HG02943 (cell line): Measurements from ENCODE around the gene CAMK1G.

Experiments
- ATAC-seq: cut with Tn5 transposase; IDR thresholded peaks from one replicate; pipeline ENCODE4 v1.9.1; 2021; ENCODE audit warnings: mild to moderate bottlenecking, low read depth, moderate library complexity; ENCODE audit not compliant: unreplicated experiment

The CAMK1G gene

DNA sequence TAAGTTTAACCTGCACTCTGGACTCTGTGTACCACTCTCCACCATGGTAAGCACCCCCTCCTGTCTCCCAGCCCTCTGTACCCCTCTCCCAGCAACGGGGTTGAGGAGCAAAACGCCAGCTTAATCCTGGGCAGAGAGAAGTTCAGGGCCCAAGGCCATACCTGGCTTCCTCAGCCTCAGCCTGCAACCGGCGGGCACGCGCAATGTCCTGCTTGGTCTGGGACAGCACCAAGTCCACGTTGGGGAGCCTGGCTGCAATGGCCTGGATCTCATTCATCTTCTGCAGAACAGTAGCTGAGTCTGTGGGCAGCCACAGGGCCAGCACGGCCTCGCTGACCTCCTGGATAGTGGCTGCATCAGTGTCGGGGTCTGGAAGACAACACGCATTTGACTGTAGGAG is 34.8 kb downstream of the CAMK1G start:
- no peak for ATAC-seq

GRCh38 chr1:209618756-209619420 is 35.4 kb downstream of the CAMK1G start:
- ATAC-seq: no peak

DNA sequence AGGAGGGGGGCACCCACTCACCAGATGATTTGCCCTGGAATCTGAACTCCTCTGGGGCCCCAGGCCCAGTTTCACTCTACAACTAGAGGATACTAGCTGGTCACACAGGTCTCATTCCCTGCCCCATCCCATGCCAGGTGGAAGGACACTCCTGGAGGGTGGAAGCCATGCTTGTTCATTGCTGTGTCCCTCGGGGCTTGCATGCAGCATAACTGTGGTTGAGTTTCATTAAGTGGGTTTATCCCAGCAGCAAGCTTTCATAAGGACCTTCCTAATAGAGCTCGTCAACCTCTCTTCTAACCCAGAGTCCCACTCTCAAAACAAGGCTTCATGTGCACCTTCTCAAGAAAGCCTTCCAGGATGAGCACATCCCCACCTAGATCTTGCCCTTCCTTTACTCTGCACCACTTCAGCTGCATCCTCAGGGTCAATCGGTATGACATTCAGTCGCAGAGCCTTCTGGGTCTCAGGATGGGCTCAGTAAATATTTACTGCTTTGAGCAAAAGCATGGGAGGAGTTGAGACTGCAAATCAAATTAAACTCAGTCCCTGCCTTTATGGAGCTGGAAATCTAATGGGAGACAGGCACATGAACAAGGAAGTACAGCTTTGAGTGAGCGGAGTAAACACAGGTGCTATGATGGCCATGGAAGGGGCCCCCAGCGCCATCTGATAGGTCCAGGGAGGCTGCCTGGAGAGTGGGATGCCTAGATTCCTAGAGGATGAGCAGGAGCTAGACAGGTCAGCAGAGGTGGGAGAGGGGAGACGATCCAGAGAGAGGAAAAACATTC is 36.4 kb downstream of the CAMK1G start:
- ATAC-seq: no peak

GRCh38 chr1:209620487-209620884 is 37.0 kb downstream of the CAMK1G start:
- ATAC-seq: no peak

DNA sequence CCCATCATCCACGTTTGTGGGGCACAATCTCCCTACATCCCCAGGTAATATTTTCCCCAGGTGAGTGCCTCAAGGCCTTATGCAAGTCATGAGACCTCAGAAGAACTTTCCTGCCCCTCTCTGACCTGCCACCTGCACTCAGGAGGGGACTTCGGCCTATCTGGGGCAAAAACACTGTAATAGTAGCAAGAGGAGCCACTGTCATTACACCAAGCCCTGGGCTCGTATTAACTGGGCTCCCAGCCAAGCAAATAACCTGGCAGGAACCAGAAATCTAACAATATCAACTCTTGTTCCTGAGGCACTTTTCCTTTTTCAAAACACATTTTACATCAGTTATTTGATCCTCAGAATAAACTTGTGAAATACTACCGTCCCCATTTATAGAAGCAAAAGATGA is 37.8 kb downstream of the CAMK1G start:
- ATAC-seq: no peak

DNA sequence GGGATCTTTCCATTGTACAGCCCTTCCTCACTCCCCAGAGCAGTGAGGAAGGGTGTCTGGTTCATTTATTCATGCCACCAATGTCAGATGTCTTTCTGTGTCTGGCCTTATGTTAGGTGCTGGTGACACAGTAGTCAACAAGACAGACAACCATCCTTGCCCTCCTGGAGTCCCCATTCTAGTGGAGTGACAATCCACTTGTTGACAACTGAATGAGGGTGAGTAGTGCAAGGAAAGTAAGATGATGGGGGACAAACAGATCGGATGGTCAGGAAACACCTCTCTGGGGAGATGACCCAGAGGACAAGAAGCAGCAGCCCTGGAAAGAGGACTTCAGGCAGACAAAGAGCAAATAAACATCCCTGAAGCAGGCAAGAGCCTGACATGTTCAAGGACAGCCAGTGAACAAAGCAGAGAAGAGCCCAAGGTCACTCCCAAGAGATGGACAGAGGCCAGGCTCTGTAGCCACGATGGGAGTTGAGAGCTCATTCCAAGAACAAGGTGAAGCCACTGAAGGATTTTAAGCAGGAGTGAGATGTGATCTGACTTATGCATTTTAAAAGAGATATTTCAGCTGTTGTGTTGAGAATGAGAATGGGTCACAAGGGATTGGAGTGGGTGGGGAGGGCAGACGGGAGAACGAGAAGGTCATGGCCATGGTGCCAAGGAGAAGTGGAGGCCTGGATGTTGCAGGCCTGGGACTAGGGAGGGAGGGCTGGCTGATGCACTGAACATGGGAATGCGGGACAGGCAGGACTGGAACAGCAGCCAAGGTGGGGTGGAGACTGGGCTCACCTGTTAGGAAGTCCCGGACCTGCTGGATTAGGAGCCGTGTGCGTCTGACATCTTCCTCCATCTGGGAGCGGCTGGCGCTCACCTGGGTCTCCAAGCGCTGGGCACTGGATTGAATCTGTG is 38.5 kb downstream of the CAMK1G start:
- no peak for ATAC-seq

DNA sequence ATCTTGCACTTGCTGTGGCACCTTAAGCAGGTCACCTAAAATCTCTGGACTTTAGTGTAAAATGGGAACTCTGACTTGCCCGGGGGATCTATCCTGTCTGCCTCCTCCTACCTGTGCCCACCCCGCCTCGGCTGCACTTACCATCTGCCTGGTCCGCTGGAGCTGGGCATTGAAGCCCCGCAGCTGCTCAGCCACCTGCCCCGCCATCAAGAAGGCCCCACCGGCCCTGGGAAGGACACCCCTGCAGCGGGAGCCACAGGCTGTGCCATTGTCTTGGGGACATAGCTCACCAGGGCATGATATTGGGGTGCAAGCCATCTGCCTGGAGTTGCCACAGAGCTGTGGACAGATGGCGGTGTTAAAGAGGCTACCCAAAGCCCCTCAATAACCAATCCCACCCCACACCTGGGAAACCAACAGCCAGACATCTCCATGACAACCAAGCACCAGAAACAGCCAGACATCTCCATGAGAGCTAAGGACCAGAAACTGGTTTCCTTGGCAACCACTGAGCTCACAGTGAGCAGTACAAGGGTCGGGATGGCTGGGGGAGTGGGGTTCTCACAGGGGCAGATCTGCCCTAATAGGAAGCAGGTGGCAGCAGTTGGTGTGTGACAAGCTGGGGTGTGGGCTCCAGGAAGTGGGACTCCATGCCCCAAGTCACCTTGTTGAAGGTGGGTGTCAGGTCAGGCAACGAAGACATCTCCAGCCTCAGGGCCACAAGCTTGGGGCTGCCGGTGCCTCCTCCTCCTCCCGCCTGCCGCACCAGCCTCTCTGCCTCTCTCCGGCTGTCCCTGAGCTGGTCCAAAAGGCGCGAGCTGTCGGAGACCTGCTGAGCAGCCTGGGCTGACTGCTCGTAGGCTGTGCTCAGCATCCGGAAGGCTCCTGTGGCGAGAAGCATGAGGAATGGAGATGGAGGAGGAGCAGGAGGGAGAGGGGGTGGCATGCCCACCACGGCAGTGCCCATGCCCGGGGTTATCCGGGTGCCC is 39.6 kb downstream of the CAMK1G start:
- no peak for ATAC-seq

GRCh38 chr1:209624558-209625549 is 41.3 kb downstream of the CAMK1G start:
- ATAC-seq: no peak

GRCh38 chr1:209625791-209626285 is 42.3 kb downstream of the CAMK1G start:
- no peak for ATAC-seq

DNA sequence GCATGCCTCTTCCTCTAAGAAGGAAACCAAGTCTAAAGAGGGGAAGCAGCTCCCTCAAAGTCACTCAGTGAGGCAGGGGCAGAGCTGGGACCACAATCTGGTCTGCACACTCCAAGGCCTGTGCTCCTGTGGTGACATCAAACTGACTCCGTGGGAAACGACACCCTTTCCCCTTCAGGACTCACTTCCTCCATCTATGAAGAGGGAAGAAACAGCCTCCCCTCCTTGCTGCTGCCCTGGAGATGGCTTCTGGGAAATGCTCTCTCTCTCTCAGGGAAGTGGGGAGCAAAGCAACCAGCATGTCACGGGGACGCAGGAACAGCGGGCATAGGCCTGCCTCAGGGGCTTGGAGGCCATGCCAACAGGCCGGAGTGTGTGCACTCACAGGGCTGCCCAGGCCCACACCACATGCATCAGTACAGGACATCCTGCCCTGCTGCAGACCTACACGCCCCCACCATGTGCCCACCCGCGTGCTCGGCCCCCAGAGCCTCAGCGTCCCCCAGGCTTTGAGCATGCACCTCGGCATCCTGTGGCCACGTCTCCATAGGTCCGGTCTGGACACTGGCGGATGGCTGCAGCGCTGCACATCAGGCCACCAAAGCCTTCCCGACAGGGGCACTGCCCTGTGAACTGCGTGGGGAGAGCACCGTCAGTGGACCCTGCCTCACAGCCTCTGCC is 43.0 kb downstream of the CAMK1G start:
- ATAC-seq: no peak

GRCh38 chr1:209627027-209627731 is 43.7 kb downstream of the CAMK1G start:
- no peak for ATAC-seq

DNA sequence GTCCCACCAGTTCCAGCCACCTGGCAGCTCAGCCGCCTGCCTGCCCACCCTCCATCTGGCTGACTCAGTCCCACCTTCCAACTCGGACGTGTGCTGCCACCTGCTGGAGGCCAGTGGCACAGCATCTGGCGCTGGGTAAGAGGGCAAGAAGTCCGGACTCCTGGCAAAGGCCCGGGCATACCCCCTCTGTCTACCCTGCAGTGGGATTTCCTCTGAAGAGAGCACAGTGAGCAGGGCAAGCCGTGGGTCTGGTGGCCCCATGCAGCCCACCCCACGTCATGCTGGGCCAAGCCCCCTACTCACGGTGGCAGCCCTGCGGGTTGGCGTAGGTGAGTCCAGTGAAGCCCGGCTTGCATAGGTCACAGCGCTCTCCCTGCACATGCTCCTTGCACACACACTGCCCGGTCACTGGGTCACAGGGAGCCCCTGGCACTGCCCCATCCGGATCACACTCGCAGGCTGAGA is 44.2 kb downstream of the CAMK1G start:
- no peak for ATAC-seq

DNA sequence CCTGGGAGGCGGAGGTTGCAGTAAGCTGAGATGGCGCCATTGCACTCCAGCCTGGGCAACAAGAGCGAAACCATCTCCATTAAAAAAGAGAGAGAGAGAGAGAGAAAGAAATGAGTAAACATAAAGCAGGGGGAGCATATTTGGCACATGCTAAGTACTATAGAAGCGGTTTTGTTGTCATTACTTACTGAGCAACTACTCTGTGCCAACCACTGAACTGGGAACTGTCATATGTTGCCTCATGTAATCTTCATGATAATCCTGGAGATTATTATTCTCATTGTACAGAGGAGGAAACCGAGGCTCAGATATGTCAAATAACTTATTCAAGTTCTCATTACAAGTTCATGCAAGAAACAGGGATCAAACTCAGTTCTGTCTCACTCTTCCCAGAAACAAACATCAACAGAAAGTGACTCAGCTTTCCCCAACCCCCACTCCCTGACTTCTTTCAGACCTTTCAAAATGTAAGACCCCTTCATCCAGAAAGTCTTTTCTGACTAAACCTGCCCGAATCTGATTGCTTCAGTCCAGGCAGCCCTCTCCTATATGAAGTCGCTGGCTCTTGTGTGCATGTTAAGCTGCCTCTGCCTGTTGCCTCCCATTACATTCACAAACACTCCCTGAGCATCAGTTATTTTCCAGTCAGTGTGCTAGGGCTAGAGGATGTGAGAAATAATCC is 45.2 kb downstream of the CAMK1G start:
- ATAC-seq: no peak

DNA sequence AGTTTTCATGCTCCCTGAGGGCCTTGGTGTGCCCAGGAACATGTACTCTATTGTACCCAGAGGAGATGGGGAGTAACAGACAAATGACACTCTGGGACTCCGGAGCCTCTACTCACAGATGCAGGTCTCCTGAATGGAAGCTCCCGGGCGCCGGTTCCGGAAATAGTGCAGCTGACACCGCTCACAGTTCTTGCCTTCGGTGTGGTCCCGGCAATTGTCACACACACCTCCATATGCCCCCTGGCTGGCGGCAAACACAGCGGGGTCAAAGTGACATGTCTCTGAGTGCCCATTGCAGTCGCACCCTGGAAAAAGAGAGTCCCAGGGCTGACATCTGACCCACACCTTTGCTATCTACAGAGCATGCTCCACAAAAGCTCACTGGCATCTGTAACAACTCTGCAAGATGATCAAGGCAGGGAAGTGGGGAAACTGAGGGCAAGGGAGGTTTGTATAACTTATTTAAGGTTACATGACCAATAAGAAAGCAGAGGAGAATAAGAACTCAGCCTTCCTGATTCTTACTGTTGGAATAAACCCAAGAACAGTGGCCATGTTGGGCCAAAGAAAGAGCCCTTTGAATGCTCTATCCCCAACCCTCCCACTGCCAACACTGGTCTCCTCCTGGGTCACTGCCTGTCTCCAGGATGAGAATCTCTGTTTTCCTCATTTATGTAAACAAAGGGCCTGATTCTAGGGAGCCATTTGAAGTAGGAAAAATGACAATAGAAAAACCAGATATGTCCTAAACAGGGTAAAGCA is 46.3 kb downstream of the CAMK1G start:
- no peak for ATAC-seq

GRCh38 chr1:209630383-209631225 is 47.1 kb downstream of the CAMK1G start:
- ATAC-seq: no peak
